ENCODE data around the gene AP2M1.
"Not testable (repeated sequence)": the region's sequence is repeated elsewhere in the genome, so short reads cannot be mapped to it uniquely, and the experiment has no call there.

Gene AP2M1

GRCh38 chr3:184174646-184175492 lies at the start of gene AP2M1:
AP2M1 (plus strand) TSS chr3:184174855; CDS start chr3:184176994, 2,139 bp downstream.
- peak; percentile 100 for DNase-seq

GRCh38 chr3:184126006-184126405 lies 48.6 kb upstream of the AP2M1 start:
- DNase-seq = no peak

GRCh38 chr3:184129012-184129411 lies 45.6 kb upstream of the AP2M1 start:
- DNase-seq = peak; percentile 64

GRCh38 chr3:184132945-184133344 lies 41.7 kb upstream of the AP2M1 start:
- DNase-seq = no peak

- DNase-seq = peak; percentile 82
Measured at GRCh38 chr3:184133840-184134745, 40.6 kb upstream of the AP2M1 start.

GRCh38 chr3:184134746-184135148 lies 39.9 kb upstream of the AP2M1 start:
- DNase-seq = no peak

GRCh38 chr3:184135149-184135910 lies 39.3 kb upstream of the AP2M1 start, which contains the start of gene EIF2B5:
EIF2B5 (plus strand) TSS chr3:184135358; CDS start chr3:184135386, 28 bp downstream.
- DNase-seq = peak; percentile 94

- DNase-seq = no peak
Measured at GRCh38 chr3:184135911-184136260, 38.8 kb upstream of the AP2M1 start.

- peak; percentile 55 for DNase-seq
Measured at GRCh38 chr3:184140436-184140835, 34.2 kb upstream of the AP2M1 start.

GRCh38 chr3:184142199-184142598 lies 32.5 kb upstream of the AP2M1 start:
- peak; percentile 27 for DNase-seq

GRCh38 chr3:184143327-184143726 lies 31.3 kb upstream of the AP2M1 start:
- DNase-seq = peak; percentile 55

GRCh38 chr3:184144505-184144904 lies 30.1 kb upstream of the AP2M1 start:
- no peak for DNase-seq

- peak; percentile 71 for DNase-seq
Measured at GRCh38 chr3:184145111-184145524, 29.5 kb upstream of the AP2M1 start.

- DNase-seq = peak; percentile 14
Measured at GRCh38 chr3:184145751-184146270, 28.8 kb upstream of the AP2M1 start.

- DNase-seq = no peak
Measured at GRCh38 chr3:184148076-184148475, 26.6 kb upstream of the AP2M1 start.

- no peak for DNase-seq
Measured at GRCh38 chr3:184149123-184149522, 25.5 kb upstream of the AP2M1 start.

- DNase-seq = not testable (repeated sequence)
Measured at GRCh38 chr3:184149770-184150169, 24.9 kb upstream of the AP2M1 start.

GRCh38 chr3:184154885-184155643 lies 19.6 kb upstream of the AP2M1 start, which contains the start of gene DVL3:
DVL3 (plus strand) TSS chr3:184155377; CDS start chr3:184155636, 259 bp downstream.
- peak; percentile 84 for DNase-seq

GRCh38 chr3:184155644-184156521 lies 18.8 kb upstream of the AP2M1 start:
- peak; percentile 85 for DNase-seq

- no peak for DNase-seq
Measured at GRCh38 chr3:184156522-184156955, 18.1 kb upstream of the AP2M1 start.

Measured in activated effector memory CD4-positive, alpha-beta T cell treated with anti-CD3 and anti-CD28 coated beads, Interleukin-2, amount 50 U/mL, for 16 hours (primary cell).